H1 (cell line): ENCODE data around the gene STEAP1B. TPM values are rescaled to one million over a fixed set of nuclear protein-coding genes. Genes with fewer than 3 reads are reported as not detected.

Experiments used
- CTCF ChIA-PET: fragments of 300-600 bp; sonication (Branson Sonifier 250); formaldehyde crosslinking; loops from one replicate; lab custom pipeline; 2021; ENCODE audit not compliant: partially characterized antibody; lab: Charles Lee
- POLR2A ChIA-PET: fragments of 300-600 bp; sonication (Branson Sonifier 250); formaldehyde crosslinking; loops from one replicate; lab custom pipeline; 2021; ENCODE audit warnings: inconsistent platforms; ENCODE audit not compliant: partially characterized antibody; lab: Charles Lee
- DNase-seq, 2 experiments: peaks; one replicate each; pipeline versions ENCODE4 v3.0.0 to v3.0.0-alpha.2; 2010 to 2022; ENCODE audit warnings: low spot score in 2 of 2, low read depth in 1 of 2, mixed read lengths in 1 of 2
- FAIRE-seq: peaks from 2 replicates; lab custom pipeline; 2011; peaks lifted over from hg19 to GRCh38; lab: Jason Lieb, UNC
- H2AFZ ChIP-seq: 2 replicates; pipeline ENCODE4 v1.8.1; 2012; ENCODE audit warnings: low read length, inconsistent platforms
- H2AK5ac ChIP-seq: 2 replicates; pipeline ENCODE4 v1.6.1; 2013; ENCODE audit warnings: low read depth, low read length
- H2BK120ac ChIP-seq: replicated peaks from 2 replicates; pipeline ENCODE3; 2013; ENCODE audit warnings: low read depth, low read length, inconsistent platforms
- H2BK12ac ChIP-seq: 2 replicates; pipeline ENCODE4 v1.6.1; 2013; ENCODE audit warnings: low read depth, low read length
- H2BK15ac ChIP-seq: 2 replicates; pipeline ENCODE4 v1.6.1; 2013; ENCODE audit warnings: low read length
- H2BK20ac ChIP-seq: 2 replicates; pipeline ENCODE4 v1.6.1; 2013; ENCODE audit warnings: low read length
- H2BK5ac ChIP-seq: 2 replicates; pipeline ENCODE4 v1.6.1; 2013; ENCODE audit warnings: low read depth, low read length
- H3K14ac ChIP-seq: 2 replicates; pipeline ENCODE4 v1.6.1; 2013; ENCODE audit warnings: inconsistent platforms; ENCODE audit not compliant: insufficient read length
- H3K18ac ChIP-seq: 2 replicates; pipeline ENCODE4 v1.6.1; 2013; ENCODE audit warnings: low read length; ENCODE audit errors: extremely low read depth
- H3K23ac ChIP-seq: 2 replicates; pipeline ENCODE4 v1.6.1; 2013; ENCODE audit warnings: inconsistent platforms; ENCODE audit not compliant: insufficient read length
- H3K23me2 ChIP-seq: 2 replicates; pipeline ENCODE4 v1.6.1; 2013; ENCODE audit warnings: low read depth, low read length
- H3K27ac ChIP-seq: 2 replicates; pipeline ENCODE4 v1.6.1; 2011; ENCODE audit warnings: low read depth, low read length, inconsistent platforms
- H3K27me3 ChIP-seq, 4 experiments: replicated peaks in 1 of 4; 1 replicate in 1 of 4; 2 replicates in 3 of 4; pipeline versions ENCODE4 v1.6.1 to v1.8.1; 2011 to 2013; ENCODE audit warnings: low read length in 3 of 4, mild to moderate bottlenecking in 3 of 4, inconsistent platforms in 2 of 4, mixed read lengths in 2 of 4, moderate library complexity in 1 of 4; ENCODE audit not compliant: control insufficient read depth in 3 of 4, insufficient read depth in 3 of 4; ENCODE audit errors: extremely low read depth in 1 of 4
- H3K36me3 ChIP-seq, 4 experiments: 2 replicates each; pipeline versions ENCODE4 v1.6.1 to v1.8.1; 2011 to 2013; ENCODE audit warnings: mild to moderate bottlenecking in 4 of 4, low read length in 3 of 4, moderate library complexity in 2 of 4, control low read depth in 1 of 4, inconsistent platforms in 1 of 4; ENCODE audit not compliant: insufficient read depth in 4 of 4, control insufficient read depth in 2 of 4
- H3K4ac ChIP-seq: replicated peaks from 2 replicates; pipeline ENCODE3; 2013; ENCODE audit warnings: low read length, low read depth, mixed read lengths, inconsistent platforms; ENCODE audit not compliant: insufficient read length
- H3K4me1 ChIP-seq, 4 experiments: replicated peaks in 1 of 4; 1 replicate in 1 of 4; 2 replicates in 3 of 4; pipeline versions ENCODE4 v1.6.1 to v1.8.1; 2011 to 2013; ENCODE audit warnings: low read length in 3 of 4, inconsistent platforms in 2 of 4, mixed read lengths in 1 of 4; ENCODE audit not compliant: insufficient read depth in 4 of 4, control insufficient read depth in 3 of 4
- H3K4me2 ChIP-seq, 2 experiments: 2 replicates each; pipeline versions ENCODE4 v1.6.1 to v1.8.1; 2011 to 2013; ENCODE audit warnings: low read depth in 2 of 2, low read length in 2 of 2, control low read depth in 1 of 2, inconsistent platforms in 1 of 2, mild to moderate bottlenecking in 1 of 2; ENCODE audit not compliant: insufficient read depth in 1 of 2
- H3K4me3 ChIP-seq, 4 experiments: fragments of 200-600, 300-600 bp in 1 of 4; sonication (generic), shearing (Covaris generic), sonication (Bioruptor Twin) in 1 of 4; 2 replicates each; pipeline versions ENCODE4 v1.5.1 to v1.8.1; 2011 to 2016; ENCODE audit warnings: low read length in 4 of 4, low read depth in 3 of 4, control low read depth in 2 of 4, inconsistent platforms in 2 of 4, mild to moderate bottlenecking in 2 of 4, mixed read lengths in 1 of 4, moderate library complexity in 1 of 4; ENCODE audit not compliant: insufficient read depth in 2 of 4; ENCODE audit errors: extremely low read depth in 1 of 4
- H3K56ac ChIP-seq: replicated peaks from 2 replicates; pipeline ENCODE3; 2013; ENCODE audit warnings: low read depth, mild to moderate bottlenecking, mixed read lengths, low read length, inconsistent platforms; ENCODE audit not compliant: insufficient read length
- H3K79me1 ChIP-seq: 2 replicates; pipeline ENCODE4 v1.6.1; 2013; ENCODE audit warnings: low read depth, low read length, control low read depth
- H3K79me2 ChIP-seq, 2 experiments: 2 replicates each; pipeline versions ENCODE4 v1.6.1 to v1.8.1; 2012 to 2013; ENCODE audit warnings: low read length in 2 of 2, mild to moderate bottlenecking in 2 of 2, inconsistent platforms in 1 of 2; ENCODE audit not compliant: insufficient read depth in 2 of 2, control insufficient read depth in 1 of 2
- H3K9ac ChIP-seq, 4 experiments: replicated peaks in 1 of 4; 1 replicate in 1 of 4; 2 replicates in 3 of 4; pipeline versions ENCODE4 v1.6.1 to v1.8.1; 2011 to 2013; ENCODE audit warnings: low read depth in 3 of 4, low read length in 3 of 4, control low read depth in 2 of 4, mild to moderate bottlenecking in 2 of 4, moderate library complexity in 2 of 4, inconsistent platforms in 1 of 4; ENCODE audit errors: extremely low read depth in 1 of 4
- H3K9me3 ChIP-seq, 2 experiments: 2 replicates each; pipeline versions ENCODE4 v1.6.1 to v1.8.1; 2012 to 2013; ENCODE audit warnings: mild to moderate bottlenecking in 2 of 2, moderate library complexity in 2 of 2, control low read depth in 1 of 2, inconsistent platforms in 1 of 2, low read depth in 1 of 2, low read length in 1 of 2, mixed read lengths in 1 of 2; ENCODE audit not compliant: insufficient read depth in 2 of 2
- H4K20me1 ChIP-seq, 2 experiments: replicated peaks in 1 of 2; 2 replicates each; pipeline versions ENCODE3 to v1.8.1; 2011 to 2013; ENCODE audit warnings: inconsistent platforms in 2 of 2, low read length in 2 of 2, mild to moderate bottlenecking in 1 of 2; ENCODE audit not compliant: insufficient read depth in 2 of 2, control insufficient read depth in 1 of 2
- H4K5ac ChIP-seq: 2 replicates; pipeline ENCODE4 v1.6.1; 2013; ENCODE audit warnings: low read length, low read depth, mixed read lengths, inconsistent platforms; ENCODE audit not compliant: insufficient read length
- H4K8ac ChIP-seq: 2 replicates; pipeline ENCODE4 v1.8.0; 2013; ENCODE audit warnings: mild to moderate bottlenecking, moderate library complexity, low read length, inconsistent platforms; ENCODE audit not compliant: insufficient read depth; ENCODE audit errors: extremely low read depth
- H4K91ac ChIP-seq: replicated peaks from 2 replicates; pipeline ENCODE3; 2013; ENCODE audit warnings: low read length, mixed read lengths, inconsistent platforms; ENCODE audit not compliant: insufficient read length
- POU5F1 ChIP-seq: IDR thresholded peaks from 2 replicates; pipeline ENCODE4 v1.6.1; 2011; ENCODE audit warnings: low read depth, mild to moderate bottlenecking, low read length, moderate library complexity
- SP2 ChIP-seq: IDR thresholded peaks from 2 replicates; pipeline ENCODE4 v1.6.1; 2012; ENCODE audit warnings: mild to moderate bottlenecking, low read length, inconsistent platforms
- SUZ12 ChIP-seq: fragments of 200-600 bp; sonication (generic); IDR thresholded peaks from 2 replicates; pipeline ENCODE4 v1.6.1; 2012; ENCODE audit warnings: mild to moderate bottlenecking, inconsistent platforms, low read length, moderate library complexity, mixed read lengths
- WGBS, 2 experiments: shearing (Covaris generic) in 1 of 2; methylation state at CpG; one replicate each; pipeline versions ENCODE4 v1.1.6 to v1.1.7; 2013 to 2015; ENCODE audit warnings: low lambda C conversion rate in 2 of 2, mixed read lengths in 2 of 2, inconsistent platforms in 1 of 2, low coverage in 1 of 2, missing lambda C conversion rate in 1 of 2; ENCODE audit not compliant: insufficient replicate concordance in 2 of 2, insufficient coverage in 1 of 2, insufficient read length in 1 of 2; ENCODE audit errors: extremely low coverage in 1 of 2, missing lambda C conversion rate in 1 of 2; 5-methylcytosine and 5-hydroxymethylcytosine counted together
- polyA plus RNA-seq, 7 experiments: library from polyadenylated mRNA; depleted of rRNA in 3 of 7; stranded (reverse) in 5 of 7; unstranded in 2 of 7; fragments of >200 nt in 5 of 7; fragments of 200-250 nt in 2 of 7; gene quantifications; 1 replicate in 5 of 7; 2 replicates in 1 of 7; 4 replicates in 1 of 7; pipeline versions ENCODE4 v1.2.1 to v1.2.3, GENCODE V29; 2011 to 2013; ENCODE audit warnings: missing spikeins in 2 of 7, mixed read lengths in 2 of 7
- total RNA-seq: library from RNA; stranded (reverse); fragmentation: NEBNext Ultra II Directional; extraction: Animal tissue kit (Norgen Biotek cat#: 25700); gene quantifications from 2 replicates; pipeline ENCODE4 v1.2.1, GENCODE V29; 2021
- TF ChIP-seq, protein P1 (sequence below): IDR thresholded peaks from 2 replicates; pipeline ENCODE4 v1.6.1; 2012; ENCODE audit warnings: low read length, inconsistent platforms

STEAP1B gene
- total and polyA plus RNA-seq, 2 of the 8 experiments (the other 6 are each of a cell fraction or from before 2014, with no cell fraction given) = 5.4 to 8.7 TPM

GRCh38 chr7:22386206-22386858, 113.7 kb downstream of the STEAP1B start:
- Histone ChIP-seq H3K27me3 (no peaks in the 10 kb centered on the region), H4K20me1 (no peaks in the 10 kb centered on the region), H4K5ac (no peak overlapping the region), H3K18ac (no peak overlapping the region), H2BK20ac (no peak overlapping the region), H3K23ac (no peak overlapping the region), H3K79me1 (no peaks in the 10 kb centered on the region), H3K4ac (no peak overlapping the region), H2BK15ac (no peak overlapping the region), H3K4me3 (no peak overlapping the region), H2AK5ac (no peak overlapping the region), H3K36me3 (no peaks in the 10 kb centered on the region), H2BK120ac (no peak overlapping the region), H2BK12ac (no peak overlapping the region), H3K23me2 (no peaks in the 10 kb centered on the region), H3K4me1 (no peaks in the 10 kb centered on the region), H3K14ac (no peak overlapping the region), H2BK5ac (no peak overlapping the region), H3K27ac (no peak overlapping the region), H3K79me2 (no peaks in the 10 kb centered on the region), H3K4me2 (no peak overlapping the region), H3K9ac (no peak overlapping the region), H4K8ac (no peak overlapping the region), H4K91ac (no peak overlapping the region), H2AFZ (no peak overlapping the region), H3K9me3 (no peaks in the 10 kb centered on the region), H3K56ac (no peak overlapping the region)
- ChIA-PET CTCF (no interaction called here), POLR2A (no interaction called here)
- no peak for TF ChIP-seq SP2
- no peak for TF ChIP-seq SUZ12
- TF ChIP-seq, protein P1, sequence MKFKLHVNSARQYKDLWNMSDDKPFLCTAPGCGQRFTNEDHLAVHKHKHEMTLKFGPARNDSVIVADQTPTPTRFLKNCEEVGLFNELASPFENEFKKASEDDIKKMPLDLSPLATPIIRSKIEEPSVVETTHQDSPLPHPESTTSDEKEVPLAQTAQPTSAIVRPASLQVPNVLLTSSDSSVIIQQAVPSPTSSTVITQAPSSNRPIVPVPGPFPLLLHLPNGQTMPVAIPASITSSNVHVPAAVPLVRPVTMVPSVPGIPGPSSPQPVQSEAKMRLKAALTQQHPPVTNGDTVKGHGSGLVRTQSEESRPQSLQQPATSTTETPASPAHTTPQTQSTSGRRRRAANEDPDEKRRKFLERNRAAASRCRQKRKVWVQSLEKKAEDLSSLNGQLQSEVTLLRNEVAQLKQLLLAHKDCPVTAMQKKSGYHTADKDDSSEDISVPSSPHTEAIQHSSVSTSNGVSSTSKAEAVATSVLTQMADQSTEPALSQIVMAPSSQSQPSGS = no peak
- no peak for TF ChIP-seq POU5F1
- FAIRE-seq (no peak), DNase-seq (no peak)
- 91% methylated on average over 2 of the region's 2 CpGs; no CpG with 5 or more reads in 1 of the 2 experiments for WGBS, 2 experiments
